ENCODE data around the gene HDGFL2.

HDGFL2 gene

DNA sequence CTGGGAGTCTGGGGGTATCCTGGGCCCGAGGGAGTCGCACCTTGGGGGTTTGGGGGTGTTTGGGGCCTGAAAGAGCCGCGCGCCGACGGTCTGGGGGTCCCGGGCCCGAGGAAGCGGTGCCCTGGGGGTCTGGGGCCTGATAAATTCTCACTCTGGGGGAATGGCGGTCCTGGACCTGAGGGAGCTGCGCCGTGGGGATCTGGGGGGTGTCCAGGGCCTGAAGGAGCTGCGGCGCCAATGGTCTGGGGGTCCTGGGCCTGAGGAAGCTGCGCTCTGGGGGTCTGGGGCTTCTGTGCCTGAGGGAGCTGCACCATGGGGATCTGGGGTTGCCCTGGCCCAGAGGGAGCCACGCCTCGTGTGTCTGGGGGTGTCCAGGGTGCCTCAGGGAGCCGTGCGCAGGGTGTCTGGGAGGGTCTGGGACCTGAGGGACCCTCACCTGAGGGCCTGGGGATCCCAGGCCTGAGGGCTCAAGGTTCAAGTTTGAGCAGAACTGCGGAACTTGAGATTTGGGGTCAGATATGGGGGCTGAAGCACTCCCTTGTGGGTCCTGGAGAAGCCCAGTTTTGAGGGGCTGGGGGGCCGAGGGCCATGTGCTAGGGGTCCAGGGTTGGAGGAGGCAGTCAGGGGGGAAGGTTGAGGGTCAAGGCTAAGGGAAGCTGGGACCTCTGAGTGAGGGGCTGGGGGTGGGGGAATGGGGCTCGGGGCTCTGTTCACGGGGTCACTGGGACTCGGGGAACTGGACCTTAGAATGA is 1.1 kb downstream of the HDGFL2 start:
- Histone ChIP-seq H3K4me3 (ENCODE audit: low read depth, low read length) (peak overlapping the region; percentile 89), H3K36me3 (peaks cover 23% of the 10 kb centered on the region), H3K9me3 (ENCODE audit: severe bottlenecking) (no peaks in the 10 kb centered on the region), H3K27me3 (ENCODE audit: insufficient read depth, low read depth, severe bottlenecking) (no peaks in the 10 kb centered on the region), H3K27ac (peak overlapping the region; percentile 67)
- no peak for TF ChIP-seq CTCF (IDR thresholded peaks at IDR 0.05; ENCODE audit: low read depth, low read length)
- DNase-seq = no peak

DNA sequence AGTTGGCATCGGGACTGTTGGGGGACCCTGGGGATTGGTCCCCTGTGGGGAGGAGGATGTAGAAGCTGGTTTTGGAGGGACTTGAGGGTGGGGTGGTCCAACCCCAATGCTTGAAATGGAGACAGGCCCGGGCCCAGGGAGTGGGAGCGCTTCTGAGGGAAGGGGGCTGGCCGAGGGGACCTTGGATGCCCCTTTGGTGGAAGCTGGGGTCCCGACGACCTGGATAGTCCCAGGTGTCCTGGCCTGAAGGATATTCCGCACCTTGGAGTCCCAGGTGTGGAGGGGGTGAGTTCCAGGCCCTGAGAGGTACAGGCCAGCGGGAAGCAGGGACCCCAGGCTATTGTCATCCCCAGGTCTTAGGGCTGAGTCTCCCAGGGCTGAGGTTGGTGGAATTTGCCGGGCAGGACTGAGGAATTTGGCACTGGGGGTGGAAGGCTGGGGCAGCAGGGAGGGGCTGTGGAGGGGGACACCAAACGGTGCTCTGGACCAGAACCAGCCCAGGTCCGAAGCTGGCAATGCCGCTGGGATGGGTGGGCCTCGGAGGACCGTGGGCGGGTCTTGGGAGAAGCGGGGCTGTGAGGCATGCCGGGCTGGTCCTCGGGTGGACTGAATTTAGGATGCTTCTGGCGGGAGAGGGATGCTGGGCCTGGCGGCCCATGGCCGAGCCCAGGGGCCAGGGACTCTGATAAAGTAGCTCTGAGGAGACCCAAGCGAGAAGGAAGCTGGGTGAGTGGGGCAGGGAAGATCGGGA is 1.8 kb downstream of the HDGFL2 start:
- H3K27ac ChIP-seq = no peak overlapping the region
- no peak for TF ChIP-seq CTCF (IDR thresholded peaks at IDR 0.05; ENCODE audit: low read depth, low read length)
- peaks cover 31% of the 10 kb centered on the region for H3K36me3 ChIP-seq
- H3K27me3 ChIP-seq (ENCODE audit: insufficient read depth, low read depth, severe bottlenecking) = no peaks in the 10 kb centered on the region
- H3K4me3 ChIP-seq (ENCODE audit: low read depth, low read length) = peak overlapping the region; percentile 3; the same call in 1 of the 2 replicates
- H3K9me3 ChIP-seq (ENCODE audit: severe bottlenecking) = no peaks in the 10 kb centered on the region
- DNase-seq = no peak

DNA sequence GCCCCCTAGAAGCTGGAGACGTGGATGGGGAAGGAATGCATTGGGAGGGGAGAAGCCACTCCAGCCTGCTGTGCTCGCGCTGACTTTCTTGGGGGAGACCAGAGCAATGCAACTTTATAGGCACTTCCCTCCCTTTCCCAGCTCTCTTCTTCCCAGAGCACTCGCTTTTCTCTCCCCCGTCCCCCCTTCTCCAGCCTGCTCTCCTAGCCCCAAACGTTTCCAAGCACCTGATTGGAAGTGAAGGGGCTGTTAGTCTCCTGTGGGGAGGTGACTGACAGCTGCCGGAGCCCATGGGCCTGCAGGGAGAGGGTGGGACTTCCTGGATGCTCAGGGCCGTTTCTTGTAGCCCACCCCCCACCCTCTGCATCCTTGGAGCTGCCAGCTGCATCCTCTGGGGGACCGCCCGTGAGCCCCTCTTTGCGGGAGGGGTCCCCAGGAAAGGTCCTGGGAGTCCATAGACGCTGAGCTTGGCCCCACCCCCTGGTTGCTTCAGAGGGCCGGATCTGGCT is 2.5 kb downstream of the HDGFL2 start:
- no peaks in the 10 kb centered on the region for H3K9me3 ChIP-seq (ENCODE audit: severe bottlenecking)
- no peak overlapping the region for H3K27ac ChIP-seq
- DNase-seq = peak; percentile 55
- peaks cover 33% of the 10 kb centered on the region for H3K36me3 ChIP-seq
- H3K27me3 ChIP-seq (ENCODE audit: insufficient read depth, low read depth, severe bottlenecking) = no peaks in the 10 kb centered on the region
- no peak for TF ChIP-seq CTCF (IDR thresholded peaks at IDR 0.05; ENCODE audit: low read depth, low read length)
- peak overlapping the region; percentile 3; the same call in 1 of the 2 replicates for H3K4me3 ChIP-seq (ENCODE audit: low read depth, low read length)

GRCh38 chr19:4477034-4477801 is 5.1 kb downstream of the HDGFL2 start:
- H3K9me3 ChIP-seq (ENCODE audit: severe bottlenecking) = no peaks in the 10 kb centered on the region
- peaks cover 42% of the 10 kb centered on the region for H3K36me3 ChIP-seq
- H3K27ac ChIP-seq = no peak overlapping the region
- TF ChIP-seq CTCF (IDR thresholded peaks at IDR 0.05; ENCODE audit: low read depth, low read length) = no peak
- no peaks in the 10 kb centered on the region for H3K27me3 ChIP-seq (ENCODE audit: insufficient read depth, low read depth, severe bottlenecking)
- H3K4me3 ChIP-seq (ENCODE audit: low read depth, low read length) = no peak overlapping the region
- DNase-seq = no peak

DNA sequence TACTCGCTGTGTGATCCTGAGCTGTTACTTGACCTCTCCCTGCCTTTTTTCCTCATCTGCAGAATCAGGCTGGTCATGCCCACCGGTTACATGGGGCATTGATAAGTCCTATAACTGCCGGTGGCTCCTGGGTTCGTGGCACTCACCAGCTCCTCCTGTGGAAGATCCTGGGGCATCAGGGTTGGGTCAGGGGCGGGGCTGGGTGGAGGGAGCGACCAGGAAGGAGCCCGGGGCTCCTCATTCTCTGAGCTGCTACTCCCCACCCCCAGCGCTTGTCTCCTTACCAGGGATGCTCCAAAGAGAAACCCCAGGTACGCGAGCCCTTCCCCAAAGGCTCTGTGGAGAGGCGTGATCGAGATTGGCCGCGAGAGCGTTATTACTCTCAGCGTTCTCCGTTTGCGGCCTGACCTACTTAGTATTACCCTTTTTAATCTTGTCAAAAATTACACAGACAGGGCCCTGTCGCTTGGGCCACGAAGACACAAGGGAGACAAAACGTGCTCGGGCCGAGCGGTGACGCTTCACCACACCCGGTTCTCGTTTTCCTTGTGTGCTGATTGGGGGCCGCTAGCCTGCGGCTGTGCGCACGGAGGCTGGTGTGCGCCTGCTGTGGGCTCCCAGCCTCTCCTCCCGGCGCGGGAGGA is 10.7 kb downstream of the HDGFL2 start:
- H3K9me3 ChIP-seq (ENCODE audit: severe bottlenecking) = no peaks in the 10 kb centered on the region
- no peaks in the 10 kb centered on the region for H3K27me3 ChIP-seq (ENCODE audit: insufficient read depth, low read depth, severe bottlenecking)
- no peak for TF ChIP-seq CTCF (IDR thresholded peaks at IDR 0.05; ENCODE audit: low read depth, low read length)
- H3K36me3 ChIP-seq = peaks cover 36% of the 10 kb centered on the region
- H3K27ac ChIP-seq = no peak overlapping the region
- no peak overlapping the region for H3K4me3 ChIP-seq (ENCODE audit: low read depth, low read length)
- no peak for DNase-seq
